Adrenal gland (tissue), 5 donors: ENCODE data around the gene CYP26B1.

Experiments
- POLR2A ChIP-seq, 2 donors: fragments of 450-650 bp; IDR thresholded peaks; one replicate each; pipeline ENCODE4 v1.6.1; 2017; ENCODE audit warnings: antibody characterized with exemption in 2 of 2, mild to moderate bottlenecking in 2 of 2, moderate library complexity in 1 of 2
- TF ChIP-seq, protein P1 (sequence below), 6 experiments: fragments of 450-650 bp in 4 of 6; fragments of 200-600 bp in 2 of 6; sonication (generic) in 1 of 6; IDR thresholded peaks; 1 replicate in 5 of 6; 2 replicates in 1 of 6; pipeline versions ENCODE4 v1.5.1 to v1.8.0; 2016 to 2021; ENCODE audit warnings: antibody characterized with exemption in 6 of 6, mild to moderate bottlenecking in 2 of 6, moderate library complexity in 1 of 6
- donor health status: DM: no; HTN: no; CAD: no.

DNA sequence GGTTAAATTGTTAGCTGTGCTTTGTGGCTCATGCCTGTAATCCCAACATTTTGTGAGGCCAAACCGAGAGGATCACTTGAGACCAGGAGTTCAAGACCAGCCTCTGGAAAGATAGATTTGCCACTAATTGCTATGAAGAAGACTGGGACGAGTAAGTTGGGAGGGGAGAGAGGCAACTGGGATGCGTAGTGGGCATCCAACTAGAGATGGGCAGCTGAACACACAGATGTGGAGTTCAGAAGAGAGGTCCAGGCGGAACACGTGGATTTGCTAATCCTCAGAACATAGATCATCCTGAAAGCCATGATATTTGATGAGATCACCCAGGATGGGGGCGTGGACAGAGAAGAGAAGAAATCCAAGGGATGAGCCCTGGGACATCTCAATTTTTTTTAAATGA is 48.7 kb downstream of the CYP26B1 start:
- TF ChIP-seq, protein P1, sequence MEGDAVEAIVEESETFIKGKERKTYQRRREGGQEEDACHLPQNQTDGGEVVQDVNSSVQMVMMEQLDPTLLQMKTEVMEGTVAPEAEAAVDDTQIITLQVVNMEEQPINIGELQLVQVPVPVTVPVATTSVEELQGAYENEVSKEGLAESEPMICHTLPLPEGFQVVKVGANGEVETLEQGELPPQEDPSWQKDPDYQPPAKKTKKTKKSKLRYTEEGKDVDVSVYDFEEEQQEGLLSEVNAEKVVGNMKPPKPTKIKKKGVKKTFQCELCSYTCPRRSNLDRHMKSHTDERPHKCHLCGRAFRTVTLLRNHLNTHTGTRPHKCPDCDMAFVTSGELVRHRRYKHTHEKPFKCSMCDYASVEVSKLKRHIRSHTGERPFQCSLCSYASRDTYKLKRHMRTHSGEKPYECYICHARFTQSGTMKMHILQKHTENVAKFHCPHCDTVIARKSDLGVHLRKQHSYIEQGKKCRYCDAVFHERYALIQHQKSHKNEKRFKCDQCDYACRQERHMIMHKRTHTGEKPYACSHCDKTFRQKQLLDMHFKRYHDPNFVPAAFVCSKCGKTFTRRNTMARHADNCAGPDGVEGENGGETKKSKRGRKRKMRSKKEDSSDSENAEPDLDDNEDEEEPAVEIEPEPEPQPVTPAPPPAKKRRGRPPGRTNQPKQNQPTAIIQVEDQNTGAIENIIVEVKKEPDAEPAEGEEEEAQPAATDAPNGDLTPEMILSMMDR (IDR thresholded peaks at IDR 0.05), result no peak
- TF ChIP-seq POLR2A (IDR thresholded peaks at IDR 0.05), result no peak
